Ishikawa (cell line): ENCODE measurements around the gene CYP2D6.

Experiments
- CEBPB ChIP-seq: IDR thresholded peaks from 2 replicates; pipeline ENCODE4 v1.6.1; 2012
- CREB1 ChIP-seq: IDR thresholded peaks from 2 replicates; pipeline ENCODE4 v1.6.1; 2012; ENCODE audit warnings: low read depth
- EGR1 ChIP-seq: IDR thresholded peaks from 2 replicates; pipeline ENCODE4 v1.6.1; 2012
- EP300 ChIP-seq: IDR thresholded peaks from 2 replicates; pipeline ENCODE4 v1.6.1; 2012; ENCODE audit warnings: borderline replicate concordance
- FOXM1 ChIP-seq: IDR thresholded peaks from 2 replicates; pipeline ENCODE4 v1.6.1; 2012; ENCODE audit warnings: low read depth, borderline replicate concordance
- MAX ChIP-seq: IDR thresholded peaks from 2 replicates; pipeline ENCODE4 v1.6.1; 2012
- NFIC ChIP-seq: IDR thresholded peaks from 2 replicates; pipeline ENCODE4 v1.6.1; 2012
- RAD21 ChIP-seq: IDR thresholded peaks from 2 replicates; pipeline ENCODE4 v1.6.1; 2012; ENCODE audit warnings: low read depth
- REST ChIP-seq: IDR thresholded peaks from 2 replicates; pipeline ENCODE4 v1.6.1; 2012; ENCODE audit warnings: low read depth, mild to moderate bottlenecking
- TAF1 ChIP-seq: IDR thresholded peaks from 2 replicates; pipeline ENCODE4 v1.6.1; 2012; ENCODE audit warnings: low read depth, mild to moderate bottlenecking
- TCF12 ChIP-seq: IDR thresholded peaks from 2 replicates; pipeline ENCODE4 v1.6.1; 2012; ENCODE audit warnings: low read depth
- TEAD4 ChIP-seq: IDR thresholded peaks from 2 replicates; pipeline ENCODE4 v1.6.1; 2012
- USF1 ChIP-seq: IDR thresholded peaks from 2 replicates; pipeline ENCODE4 v1.6.1; 2012
- YY1 ChIP-seq: IDR thresholded peaks from 2 replicates; pipeline ENCODE4 v1.6.1; 2012; ENCODE audit warnings: low read depth
- ZBTB7A ChIP-seq: IDR thresholded peaks from 2 replicates; pipeline ENCODE4 v1.6.1; 2012; ENCODE audit warnings: low read depth

Gene CYP2D6

GRCh38 chr22:42127606-42128005 is 3.0 kb downstream of the CYP2D6 start:
- TF ChIP-seq NFIC (no peak), REST (no peak), RAD21 (no peak), MAX (no peak), EGR1 (no peak), USF1 (no peak), EP300 (no peak), FOXM1 (no peak), CEBPB (no peak), ZBTB7A (no peak), YY1 (no peak), CREB1 (no peak), TCF12 (no peak), TAF1 (no peak), TEAD4 (no peak)

GRCh38 chr22:42116848-42117424 is 13.7 kb downstream of the CYP2D6 start:
- TF ChIP-seq EGR1, result no peak
- TF ChIP-seq REST, result no peak
- no peak for TF ChIP-seq CREB1
- TF ChIP-seq NFIC, result no peak
- no peak for TF ChIP-seq FOXM1
- TF ChIP-seq TEAD4, result no peak
- TF ChIP-seq CEBPB, result no peak
- no peak for TF ChIP-seq TCF12
- TF ChIP-seq MAX, result no peak
- no peak for TF ChIP-seq USF1
- no peak for TF ChIP-seq TAF1
- TF ChIP-seq EP300, result no peak
- no peak for TF ChIP-seq YY1
- TF ChIP-seq RAD21, result no peak
- no peak for TF ChIP-seq ZBTB7A

GRCh38 chr22:42114721-42115120 is 15.9 kb downstream of the CYP2D6 start:
- TF ChIP-seq RAD21, result peak; percentile 34; the same call in 1 of the 2 replicates
- TF ChIP-seq MAX, result no peak
- TF ChIP-seq ZBTB7A, result no peak
- TF ChIP-seq EGR1, result no peak

GRCh38 chr22:42112793-42113192 is 17.8 kb downstream of the CYP2D6 start:
- TF ChIP-seq RAD21, result peak; percentile 34

GRCh38 chr22:42111798-42112197 is 18.8 kb downstream of the CYP2D6 start:
- TF ChIP-seq EP300 (no peak), REST (no peak), FOXM1 (no peak), RAD21 (no peak), ZBTB7A (no peak), TEAD4 (no peak), CEBPB (no peak)
